GM12874 (cell line): ENCODE measurements around the gene RASA3.

Source experiments
- TF ChIP-seq, protein P1 (sequence below): IDR thresholded peaks from 2 replicates; pipeline ENCODE4 v1.5.1; 2011; ENCODE audit warnings: low read depth, mild to moderate bottlenecking, control low read depth, low read length, moderate library complexity; ENCODE audit not compliant: insufficient read depth

The RASA3 gene

GRCh38 chr13:114089751-114090400 lies 42.5 kb downstream of the RASA3 start:
- TF ChIP-seq, protein P1, sequence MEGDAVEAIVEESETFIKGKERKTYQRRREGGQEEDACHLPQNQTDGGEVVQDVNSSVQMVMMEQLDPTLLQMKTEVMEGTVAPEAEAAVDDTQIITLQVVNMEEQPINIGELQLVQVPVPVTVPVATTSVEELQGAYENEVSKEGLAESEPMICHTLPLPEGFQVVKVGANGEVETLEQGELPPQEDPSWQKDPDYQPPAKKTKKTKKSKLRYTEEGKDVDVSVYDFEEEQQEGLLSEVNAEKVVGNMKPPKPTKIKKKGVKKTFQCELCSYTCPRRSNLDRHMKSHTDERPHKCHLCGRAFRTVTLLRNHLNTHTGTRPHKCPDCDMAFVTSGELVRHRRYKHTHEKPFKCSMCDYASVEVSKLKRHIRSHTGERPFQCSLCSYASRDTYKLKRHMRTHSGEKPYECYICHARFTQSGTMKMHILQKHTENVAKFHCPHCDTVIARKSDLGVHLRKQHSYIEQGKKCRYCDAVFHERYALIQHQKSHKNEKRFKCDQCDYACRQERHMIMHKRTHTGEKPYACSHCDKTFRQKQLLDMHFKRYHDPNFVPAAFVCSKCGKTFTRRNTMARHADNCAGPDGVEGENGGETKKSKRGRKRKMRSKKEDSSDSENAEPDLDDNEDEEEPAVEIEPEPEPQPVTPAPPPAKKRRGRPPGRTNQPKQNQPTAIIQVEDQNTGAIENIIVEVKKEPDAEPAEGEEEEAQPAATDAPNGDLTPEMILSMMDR, result no peak

GRCh38 chr13:114089341-114089740 lies 43.1 kb downstream of the RASA3 start:
- TF ChIP-seq, protein P1, result no peak

DNA sequence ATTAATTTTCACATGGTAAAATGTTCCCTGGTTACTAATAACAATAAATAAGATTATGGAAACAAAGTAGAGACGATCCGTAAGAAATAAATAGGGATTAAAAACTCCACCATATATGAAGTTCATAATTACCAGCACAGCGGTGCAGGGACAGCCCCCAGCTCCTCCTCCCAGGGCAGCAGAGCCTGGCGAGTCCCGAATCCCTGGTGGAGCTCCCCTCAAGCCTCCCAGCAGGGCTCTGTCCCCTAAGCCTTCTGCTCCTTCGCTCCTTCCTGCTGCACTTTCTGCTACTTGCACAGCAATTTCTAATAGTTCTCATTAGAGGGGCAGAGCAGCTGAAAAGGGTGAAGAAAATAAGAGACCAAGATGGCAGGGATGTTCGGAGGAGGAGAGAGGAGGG lies 43.6 kb downstream of the RASA3 start:
- TF ChIP-seq, protein P1, result no peak

- TF ChIP-seq, protein P1, result no peak
Observed at GRCh38 chr13:114088234-114088633, 44.2 kb downstream of the RASA3 start.

GRCh38 chr13:114087430-114087829 lies 45.0 kb downstream of the RASA3 start:
- TF ChIP-seq, protein P1, result no peak

DNA sequence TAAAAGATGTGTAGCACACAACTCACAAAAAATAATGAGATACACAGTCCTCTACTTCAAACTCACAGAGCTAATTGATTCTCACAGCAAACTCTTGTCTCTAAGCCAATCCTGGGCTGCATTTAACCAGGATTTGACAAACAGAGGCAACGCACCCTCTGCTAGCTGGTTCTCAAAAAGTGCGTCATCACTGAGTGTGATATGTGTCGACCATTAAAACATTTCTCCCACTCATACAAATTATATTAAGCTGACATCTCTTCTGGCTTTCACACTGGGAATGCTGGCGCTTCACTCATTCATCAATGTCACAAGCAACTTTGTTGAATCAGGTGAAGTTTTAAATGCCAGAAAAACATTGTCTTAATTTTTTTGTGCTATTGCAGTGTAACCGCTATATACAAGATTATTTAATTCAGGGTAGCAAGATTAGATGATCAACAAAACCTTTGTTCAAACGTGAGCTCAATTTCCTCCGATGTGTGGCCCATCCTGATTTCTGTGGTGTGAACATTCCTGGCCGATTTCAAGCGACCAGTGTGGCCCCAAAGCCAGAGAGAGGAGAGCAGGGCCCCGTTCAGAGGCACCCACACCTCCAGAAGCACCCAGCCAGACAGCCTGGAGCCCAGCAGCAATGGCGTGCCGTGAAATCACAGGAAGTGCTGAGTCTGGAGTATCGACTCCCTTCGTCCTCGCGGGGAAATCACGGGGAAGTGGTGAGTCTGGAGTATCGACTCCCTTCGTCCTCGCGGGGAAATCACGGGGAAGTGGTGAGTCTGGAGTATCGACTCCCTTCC lies 49.4 kb downstream of the RASA3 start:
- TF ChIP-seq, protein P1, result no peak

DNA sequence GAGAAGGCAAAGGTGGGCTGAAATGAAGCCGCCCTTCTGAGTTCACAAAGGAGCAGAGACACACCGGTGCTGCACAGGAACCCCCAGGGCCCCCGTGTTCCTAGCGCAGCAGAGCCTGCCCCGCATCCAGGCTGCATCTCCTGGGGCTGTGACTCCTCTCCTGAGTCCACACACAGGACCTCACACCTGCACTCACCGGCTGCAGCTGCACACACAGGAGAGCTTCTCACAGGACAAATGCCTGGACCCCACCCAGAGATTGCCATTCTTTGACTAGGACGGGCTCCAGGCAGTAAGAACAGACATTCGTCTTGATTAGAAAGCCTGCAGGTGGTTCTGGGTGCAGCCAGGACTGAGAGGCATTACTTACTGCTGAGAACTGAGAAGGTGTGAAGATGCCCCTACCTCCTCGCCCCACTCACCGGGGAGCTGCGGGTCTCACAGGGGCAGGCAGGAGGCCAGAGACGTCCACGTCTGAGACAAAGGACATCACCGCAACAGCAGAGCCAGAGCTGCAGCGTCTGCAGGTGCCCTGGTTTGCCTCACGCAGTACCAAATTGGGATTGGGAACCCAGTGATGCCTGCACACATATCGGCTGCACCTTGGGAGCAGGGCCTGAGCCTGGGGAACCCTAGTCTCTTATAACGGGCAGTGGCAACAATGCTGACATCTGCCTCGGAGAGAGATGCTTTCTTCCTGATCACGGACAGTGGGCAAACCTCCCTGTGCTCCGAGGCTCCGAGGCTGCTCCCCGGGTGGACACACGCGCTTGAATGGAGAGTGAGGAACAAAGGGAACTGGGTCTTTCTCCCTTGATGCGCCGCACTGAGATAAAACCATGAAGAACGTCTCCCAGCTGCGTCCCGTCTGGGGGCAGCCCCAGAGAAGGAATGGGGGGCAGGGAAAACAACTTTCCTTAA lies 50.4 kb downstream of the RASA3 start:
- TF ChIP-seq, protein P1, result no peak
